D721Med (cell line): ENCODE data around the gene CDK11B.
"Not testable (repeated sequence)": the region's sequence is repeated elsewhere in the genome, so short reads cannot be mapped to it uniquely, and the experiment has no call there.

Source experiments
- DNase-seq: peaks from one replicate; pipeline ENCODE4 v3.0.0; 2011; ENCODE audit warnings: low spot score; ENCODE audit not compliant: insufficient read length
- FAIRE-seq: peaks from 2 replicates; lab custom pipeline; 2011; peaks lifted over from hg19 to GRCh38; lab: Jason Lieb, UNC
- TF ChIP-seq, protein P1 (sequence below): IDR thresholded peaks from 2 replicates; pipeline ENCODE4 v1.5.1; 2012; ENCODE audit warnings: mild to moderate bottlenecking, control low read depth; ENCODE audit not compliant: insufficient read depth; ENCODE audit errors: missing control alignments

Gene CDK11B

DNA sequence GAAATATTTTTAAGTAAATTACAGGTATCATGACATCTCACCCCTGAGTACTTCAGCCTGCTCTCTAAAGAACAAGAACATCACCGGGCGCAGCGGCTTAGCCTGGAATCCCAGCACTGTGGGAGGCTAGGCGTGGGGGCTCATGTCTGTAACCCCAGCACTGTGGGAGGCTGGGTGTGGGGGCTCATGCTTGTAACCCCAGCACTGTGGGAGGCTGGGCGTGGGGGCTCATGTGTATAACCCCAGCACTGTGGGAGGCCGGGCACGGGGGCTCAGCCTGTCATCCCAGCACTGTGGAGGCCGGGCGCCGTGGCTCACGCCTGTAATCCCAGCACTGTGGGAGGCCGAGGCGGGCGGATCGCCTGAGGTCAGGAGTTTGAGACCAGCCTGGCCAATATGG lies 7.7 kb upstream of the CDK11B start:
- no peak for FAIRE-seq
- TF ChIP-seq, protein P1, sequence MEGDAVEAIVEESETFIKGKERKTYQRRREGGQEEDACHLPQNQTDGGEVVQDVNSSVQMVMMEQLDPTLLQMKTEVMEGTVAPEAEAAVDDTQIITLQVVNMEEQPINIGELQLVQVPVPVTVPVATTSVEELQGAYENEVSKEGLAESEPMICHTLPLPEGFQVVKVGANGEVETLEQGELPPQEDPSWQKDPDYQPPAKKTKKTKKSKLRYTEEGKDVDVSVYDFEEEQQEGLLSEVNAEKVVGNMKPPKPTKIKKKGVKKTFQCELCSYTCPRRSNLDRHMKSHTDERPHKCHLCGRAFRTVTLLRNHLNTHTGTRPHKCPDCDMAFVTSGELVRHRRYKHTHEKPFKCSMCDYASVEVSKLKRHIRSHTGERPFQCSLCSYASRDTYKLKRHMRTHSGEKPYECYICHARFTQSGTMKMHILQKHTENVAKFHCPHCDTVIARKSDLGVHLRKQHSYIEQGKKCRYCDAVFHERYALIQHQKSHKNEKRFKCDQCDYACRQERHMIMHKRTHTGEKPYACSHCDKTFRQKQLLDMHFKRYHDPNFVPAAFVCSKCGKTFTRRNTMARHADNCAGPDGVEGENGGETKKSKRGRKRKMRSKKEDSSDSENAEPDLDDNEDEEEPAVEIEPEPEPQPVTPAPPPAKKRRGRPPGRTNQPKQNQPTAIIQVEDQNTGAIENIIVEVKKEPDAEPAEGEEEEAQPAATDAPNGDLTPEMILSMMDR = no peak
- no peak for DNase-seq

DNA sequence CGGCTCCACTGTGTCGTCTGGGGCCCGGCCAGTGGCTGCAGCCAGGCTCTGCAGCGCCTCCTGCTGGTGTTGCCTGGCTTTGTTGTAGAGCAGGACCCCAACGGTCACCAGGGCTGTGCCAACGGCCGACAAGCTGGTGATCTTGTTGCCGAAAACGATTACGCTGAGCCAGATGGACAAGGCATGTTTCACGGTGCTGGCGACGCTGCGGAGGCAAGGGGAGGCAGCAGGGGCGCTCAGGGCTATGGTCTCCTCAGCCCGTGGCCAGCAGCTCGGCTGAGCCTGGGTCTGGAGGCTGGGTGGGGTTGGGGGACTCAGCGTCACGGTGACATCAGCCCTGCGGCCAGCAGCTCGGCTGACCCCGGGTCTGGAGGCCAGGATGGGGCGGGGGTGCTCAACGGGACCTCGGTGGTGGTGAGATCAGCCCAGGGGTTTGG lies 7.0 kb upstream of the CDK11B start:
- no peak for DNase-seq
- FAIRE-seq = no peak
- TF ChIP-seq, protein P1 = peak; percentile 17

DNA sequence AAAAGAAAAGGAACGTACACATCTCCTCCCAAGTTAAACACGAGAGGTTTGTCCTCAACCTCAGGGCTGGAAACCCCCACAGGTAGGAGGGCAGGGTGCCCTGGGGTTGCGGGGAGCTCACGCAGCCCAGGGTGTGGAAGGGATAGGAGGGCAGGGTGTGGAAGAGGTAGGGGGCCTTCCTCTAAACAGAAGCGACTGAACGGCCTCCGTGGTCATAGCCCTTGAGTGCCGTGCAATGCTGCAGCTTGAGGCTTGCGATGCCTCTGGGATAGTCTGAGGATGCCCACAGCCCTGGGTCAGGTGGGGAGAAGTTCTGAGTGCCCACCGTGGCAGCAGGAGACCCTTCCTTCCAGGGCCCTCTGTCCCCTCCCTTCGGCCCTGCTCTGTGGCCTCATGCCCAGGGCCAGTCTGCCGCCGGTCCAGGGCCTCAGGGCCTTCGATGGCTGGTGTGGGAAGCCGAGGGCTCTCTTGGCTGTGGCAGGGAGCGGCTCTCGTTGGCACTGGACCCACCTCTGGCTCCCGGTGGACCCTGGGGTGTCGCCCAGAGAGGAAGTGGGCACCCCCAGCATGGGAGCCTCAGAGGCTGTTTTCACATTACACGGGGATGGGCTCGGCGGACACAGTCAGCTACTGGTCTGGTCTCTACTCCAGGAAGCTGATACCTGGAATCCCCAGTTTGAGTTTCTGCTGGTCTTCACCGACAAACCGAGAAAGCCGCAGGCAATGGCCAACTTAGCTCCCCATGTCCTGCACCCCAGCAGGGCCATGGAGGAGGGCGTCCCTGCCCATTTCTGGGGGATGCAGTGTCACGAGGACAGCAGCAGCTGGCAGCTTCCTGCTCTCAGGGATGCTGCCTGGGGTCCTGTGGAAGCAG lies 6.4 kb upstream of the CDK11B start:
- FAIRE-seq (no peak), DNase-seq (no peak)
- TF ChIP-seq, protein P1 = no peak

DNA sequence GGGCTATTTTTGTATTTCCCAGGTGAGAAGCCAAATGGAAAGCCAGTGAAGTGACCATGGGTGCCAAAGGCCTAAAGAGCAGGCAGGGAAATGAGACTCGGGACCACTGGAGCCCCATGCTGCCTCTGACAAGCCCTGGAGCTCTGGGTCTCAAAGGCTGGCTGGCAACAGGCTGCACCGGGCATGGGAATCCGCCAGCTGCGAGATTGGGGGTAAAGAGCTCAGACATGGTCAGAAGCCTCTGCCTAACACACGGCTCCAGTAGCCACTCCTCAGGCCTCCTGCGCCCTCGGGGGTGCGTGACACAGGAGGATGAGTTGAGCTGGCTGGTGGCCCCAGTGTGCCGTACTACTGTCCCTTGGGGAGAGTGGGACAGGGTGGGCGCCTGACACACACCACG lies 5.5 kb upstream of the CDK11B start:
- DNase-seq, FAIRE-seq: not testable (repeated sequence)

DNA sequence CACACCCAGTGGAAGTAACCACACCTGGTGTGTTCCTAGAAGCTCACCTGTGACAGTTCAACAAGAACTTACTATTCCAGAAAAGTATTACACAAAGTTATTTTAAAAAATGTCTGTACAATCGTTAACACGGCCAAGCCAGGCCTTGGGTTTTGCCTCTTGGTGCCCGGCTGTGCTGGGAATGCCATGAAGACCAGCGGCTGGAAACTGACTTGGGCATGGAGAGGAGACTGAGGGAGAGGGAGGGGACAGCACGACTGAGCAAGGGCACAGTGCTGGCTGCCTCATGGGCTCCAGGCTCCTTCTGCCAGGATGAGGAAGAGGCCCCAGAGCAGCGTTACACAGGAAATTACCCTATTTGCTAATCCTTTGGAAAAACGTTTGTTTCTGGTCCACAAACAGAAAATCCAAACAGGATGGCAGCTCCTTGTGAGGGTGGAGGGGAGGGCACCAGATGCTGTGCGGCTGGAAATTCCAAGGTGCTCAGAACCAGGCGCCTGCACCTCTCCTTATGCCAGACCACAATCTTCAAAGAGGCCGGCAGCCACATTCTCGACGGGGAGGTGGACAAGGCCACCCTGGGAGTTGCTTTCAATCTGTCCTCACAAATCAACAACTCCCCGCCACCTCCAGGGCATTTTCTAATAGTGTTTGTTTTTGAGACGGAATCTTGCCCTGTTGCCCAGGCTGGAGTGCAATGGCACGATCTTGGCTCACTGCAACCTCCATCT lies 4.2 kb upstream of the CDK11B start:
- not testable (repeated sequence) for FAIRE-seq, DNase-seq

DNA sequence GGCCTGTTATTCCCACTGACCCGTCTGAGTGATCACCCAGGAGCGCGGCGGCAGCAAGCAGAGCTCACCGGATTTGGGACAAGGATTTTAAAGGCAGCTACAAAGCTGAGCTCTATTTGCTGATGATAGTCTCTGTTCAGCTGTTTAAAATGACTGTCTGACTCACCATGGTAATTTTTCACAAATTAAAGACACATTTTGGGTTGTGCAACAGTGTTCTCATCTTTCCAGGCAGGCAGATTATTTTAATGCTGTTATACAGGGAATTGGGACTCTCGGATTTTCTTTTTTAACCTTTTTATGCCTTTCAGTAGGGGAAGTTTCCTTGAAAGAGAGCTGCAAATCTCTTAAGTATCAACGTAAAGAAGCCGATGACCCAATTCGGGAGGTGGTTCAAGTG lies 3.6 kb upstream of the CDK11B start:
- not testable (repeated sequence) for DNase-seq, FAIRE-seq

DNA sequence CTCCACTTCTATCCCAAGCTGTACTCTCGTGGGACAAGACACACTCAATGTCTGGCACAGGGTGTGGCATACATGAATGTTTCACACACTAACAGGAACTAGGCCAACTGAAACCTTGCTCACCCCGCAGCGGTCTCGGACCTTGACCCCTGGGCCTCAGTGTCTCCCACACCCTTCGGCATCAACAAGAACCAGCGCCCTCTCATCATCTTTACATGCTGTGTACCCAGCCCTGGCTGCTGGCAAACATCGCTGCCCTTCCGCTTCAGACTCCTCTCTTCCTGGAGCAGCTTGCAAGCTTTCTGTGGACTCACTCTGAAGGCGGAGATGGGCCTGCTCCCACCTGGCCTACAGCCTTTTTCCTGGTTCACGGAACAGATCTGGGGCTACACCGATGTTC lies 10.5 kb downstream of the CDK11B start:
- not testable (repeated sequence) for FAIRE-seq, DNase-seq

DNA sequence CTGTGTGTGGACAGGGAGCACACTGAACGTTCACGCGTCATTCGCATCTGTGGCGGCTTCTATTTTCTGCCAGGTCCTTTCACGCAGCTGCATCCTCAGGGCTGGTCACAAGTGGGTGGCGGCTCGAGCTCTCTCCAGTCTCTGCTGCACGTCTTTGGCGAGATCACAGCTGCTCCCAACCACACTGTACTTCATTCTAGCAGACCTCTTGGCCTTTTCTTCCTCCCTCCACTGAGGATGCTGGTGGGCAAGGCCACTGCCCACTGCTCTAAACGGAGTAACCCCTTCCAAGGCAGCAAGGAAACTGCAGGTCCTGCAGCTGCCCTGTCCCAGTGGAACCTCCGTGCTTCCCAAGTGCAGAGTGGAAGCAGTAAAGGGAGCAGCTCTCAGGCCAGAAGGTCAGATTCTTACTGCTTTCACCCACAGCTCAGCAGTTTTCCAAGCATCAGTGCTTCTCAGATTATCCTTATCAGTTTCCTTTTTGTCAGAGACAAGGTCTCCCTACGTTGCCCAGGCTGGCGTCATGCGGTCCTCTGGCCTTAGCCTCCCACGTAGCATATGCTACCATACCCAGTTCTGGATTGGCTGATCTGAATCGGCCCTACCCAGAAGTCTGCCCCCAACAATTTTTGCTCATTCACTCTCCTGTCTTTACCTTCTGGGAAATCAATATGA lies 11.1 kb downstream of the CDK11B start:
- FAIRE-seq, DNase-seq: not testable (repeated sequence)

DNA sequence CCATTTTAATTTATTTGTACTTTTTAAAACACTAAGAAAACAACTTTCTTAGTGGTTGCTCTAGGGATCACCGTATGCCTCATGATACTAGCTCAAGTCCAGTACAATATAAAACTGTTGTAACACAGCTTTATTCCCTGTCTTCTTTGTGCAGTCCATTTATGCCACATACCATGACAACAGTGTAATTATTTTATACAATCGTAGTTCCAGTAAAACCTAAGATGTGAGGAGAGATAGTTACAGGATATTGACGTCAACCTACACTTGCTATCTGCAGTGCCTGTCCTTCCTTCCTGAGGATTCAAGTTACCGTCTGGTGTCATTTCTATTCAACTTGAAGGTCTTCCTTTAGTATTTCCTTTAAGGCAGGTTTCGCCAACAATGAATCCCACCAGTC lies 12.5 kb downstream of the CDK11B start:
- FAIRE-seq, DNase-seq: not testable (repeated sequence)

DNA sequence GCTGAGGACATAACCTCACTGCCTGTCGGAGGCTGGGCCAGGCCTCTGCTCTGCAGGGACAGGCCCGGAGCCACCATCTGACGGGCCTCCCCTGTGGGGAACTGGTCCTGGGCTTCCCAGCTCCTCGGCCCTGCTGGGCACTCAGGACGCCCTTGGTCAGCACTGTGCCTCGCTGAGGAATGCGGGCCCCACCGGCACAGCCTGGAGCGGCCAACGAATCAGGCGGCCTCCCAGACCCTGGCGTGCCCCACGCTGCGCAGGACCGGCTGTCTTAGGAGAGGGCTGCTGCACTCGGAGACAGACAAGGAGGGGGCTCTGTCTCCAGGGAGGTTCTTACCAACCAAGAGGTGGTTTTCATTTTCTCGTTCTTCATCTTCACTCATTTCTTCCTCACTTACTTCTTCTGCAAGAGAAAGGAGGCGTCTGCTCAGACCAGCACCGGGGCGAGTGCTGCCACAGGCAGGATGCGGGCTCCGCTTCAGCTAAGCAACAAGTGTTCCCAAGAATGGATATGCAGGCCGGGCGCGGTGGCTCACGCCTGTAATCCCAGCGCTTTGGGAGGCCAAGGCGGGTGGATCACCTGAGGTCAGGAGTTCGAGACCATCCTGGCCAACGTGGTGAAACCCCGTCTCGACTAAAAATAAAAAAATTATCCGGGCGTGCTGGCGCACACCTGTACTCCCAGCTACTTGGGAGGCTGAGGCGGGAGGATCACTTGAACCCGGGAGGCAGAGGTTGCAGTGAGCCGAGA lies 17.9 kb downstream of the CDK11B start:
- not testable (repeated sequence) for DNase-seq, FAIRE-seq

DNA sequence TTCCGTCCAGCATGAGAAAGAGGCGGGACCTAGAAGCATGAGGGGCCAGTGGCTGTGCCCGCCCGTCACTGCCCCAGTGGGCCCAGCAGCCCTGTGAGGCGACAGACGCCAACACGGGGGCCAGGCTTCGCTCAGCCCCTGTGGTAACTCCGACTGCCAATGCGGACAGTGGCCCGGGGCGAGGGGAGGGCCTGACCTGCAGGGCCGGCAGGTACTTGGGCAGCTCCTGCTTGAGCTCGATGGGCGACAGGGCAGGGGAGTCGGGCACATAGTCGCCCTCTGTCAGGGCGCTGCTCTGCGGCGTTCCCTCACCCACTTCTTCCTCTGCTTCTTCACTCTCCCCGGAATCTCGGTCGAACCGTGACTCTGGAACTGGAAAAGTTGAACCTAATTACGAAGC lies 18.7 kb downstream of the CDK11B start:
- DNase-seq, FAIRE-seq: not testable (repeated sequence)

DNA sequence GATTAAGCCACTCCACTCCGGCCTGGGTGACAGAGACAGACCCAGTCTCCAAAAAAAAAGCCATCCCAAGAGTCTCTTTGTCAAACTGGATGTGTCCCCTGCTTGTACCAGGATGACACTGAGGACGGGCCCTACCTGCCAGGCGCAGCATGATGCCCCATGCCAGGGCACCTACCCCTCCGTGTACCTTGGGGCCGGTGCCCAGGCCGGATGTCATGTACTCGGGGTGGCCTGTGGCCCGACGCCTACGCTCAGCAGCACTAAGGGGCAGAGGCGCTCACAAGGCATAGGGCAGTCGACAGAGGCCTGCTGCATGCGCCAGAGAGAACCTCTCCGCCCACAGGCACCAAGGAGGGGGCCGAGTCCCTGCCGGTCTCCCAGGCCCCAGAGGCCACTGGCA lies 19.4 kb downstream of the CDK11B start:
- not testable (repeated sequence) for FAIRE-seq, DNase-seq

DNA sequence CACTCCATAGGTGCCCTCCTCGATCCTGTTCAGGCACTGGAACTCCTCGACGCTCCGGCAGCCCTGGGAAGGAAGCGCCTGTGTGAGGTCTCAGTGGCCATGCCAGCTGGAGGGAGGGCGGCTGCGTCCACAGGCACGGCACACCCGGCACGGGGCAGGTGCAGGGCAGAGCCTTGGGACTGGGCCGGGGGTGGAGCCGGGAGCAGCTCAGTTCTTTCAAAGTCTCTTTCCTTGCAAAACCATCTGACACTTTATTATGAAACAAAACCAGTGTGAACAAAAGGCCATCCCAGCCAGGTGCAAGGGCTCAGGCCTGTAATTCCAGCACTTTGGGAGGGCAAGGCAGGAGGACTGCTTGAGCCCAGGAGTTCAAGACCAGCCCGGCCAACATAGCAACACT lies 20.3 kb downstream of the CDK11B start:
- not testable (repeated sequence) for FAIRE-seq, DNase-seq

DNA sequence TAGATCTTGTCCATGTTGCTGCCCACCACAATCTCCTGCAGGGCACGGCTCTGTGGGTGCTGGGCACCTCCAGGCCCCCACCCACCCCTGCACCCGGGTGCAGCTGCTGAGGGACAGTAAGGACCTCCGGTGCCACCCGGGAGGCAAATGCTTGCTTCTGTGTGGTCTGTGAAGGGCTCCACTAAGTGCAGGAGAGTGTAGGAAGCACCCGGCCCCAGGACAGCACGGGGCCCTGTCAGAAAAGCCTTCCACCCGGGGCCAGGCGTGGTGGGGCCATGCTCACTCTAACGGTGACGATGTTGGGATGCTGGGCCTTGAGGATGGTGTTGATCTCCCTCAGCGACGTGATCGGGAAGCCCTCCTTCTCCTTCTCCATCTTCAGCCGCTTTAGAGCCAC lies 21.3 kb downstream of the CDK11B start:
- not testable (repeated sequence) for FAIRE-seq, DNase-seq
